ENCODE measurements around the gene SNIP1. TPM values are rescaled to one million over a fixed set of nuclear protein-coding genes. Genes with fewer than 3 reads are reported as not detected.

SNIP1 gene
- total and polyA plus RNA-seq, 2 of the 8 experiments (the other 6 are each of a cell fraction or from before 2014, with no cell fraction given) = 3.7 to 15.7 TPM

DNA sequence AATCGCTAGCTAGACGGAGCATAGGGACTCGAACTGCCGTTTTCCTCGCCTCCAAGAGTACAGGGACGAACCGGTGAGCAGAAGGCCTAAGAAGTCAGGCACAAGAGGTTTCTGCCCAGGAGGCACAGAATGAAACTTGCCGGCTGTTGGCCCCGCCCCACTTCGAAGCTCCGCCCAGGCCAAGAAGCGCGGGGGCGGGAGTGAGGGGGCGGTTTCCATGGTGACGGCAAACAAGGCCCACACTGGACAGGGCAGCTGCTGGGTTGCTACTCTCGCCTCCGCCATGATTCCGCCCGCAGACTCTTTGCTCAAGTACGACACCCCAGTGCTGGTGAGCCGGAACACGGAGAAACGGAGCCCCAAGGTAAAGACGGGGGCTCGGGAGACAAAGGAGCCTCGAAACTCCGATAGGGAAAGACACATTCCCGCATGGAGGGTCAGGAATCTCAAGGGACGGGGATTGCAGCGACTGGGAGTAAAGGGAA lies 2.7 kb upstream of the SNIP1 start, which contains the start of gene DNALI1 (continued):
- 0 out of 2 replicates have a peak, but pooled peaks have one; percentile 10 for TF ChIP-seq TEAD4 (IDR thresholded peaks at IDR 0.05; ENCODE audit: low read depth, low read length)
- TF ChIP-seq PHF8 (conservative IDR thresholded peaks at IDR 0.05; ENCODE audit: low read depth, low read length) = peak; percentile 48; the same call in 1 of the 2 replicates
- TF ChIP-seq POLR2AphosphoS5 (IDR thresholded peaks at IDR 0.05; ENCODE audit: low read depth, low read length) = peak; percentile 55; the same call in 1 of the 2 replicates
- peak; percentile 42; the same call in 1 of the 2 replicates for TF ChIP-seq TAF1 (IDR thresholded peaks at IDR 0.05; ENCODE audit: low read depth, low read length)
- TF ChIP-seq ASH2L (IDR thresholded peaks at IDR 0.05; ENCODE audit: low read length) = peak; percentile 51
